ENCODE data around the gene TRMT61A. TPM values are rescaled to one million over a fixed set of nuclear protein-coding genes. Genes with fewer than 3 reads are reported as not detected.

Gene TRMT61A
- polyA plus RNA-seq, 1 of the 3 experiments (the other 2 are of a cell fraction): 15.8 TPM

- Histone ChIP-seq H2AFZ (ENCODE audit: low read depth) (no peak overlapping the region), H3K4me2 (no peak overlapping the region), H3K9me2 (no peaks in the 10 kb centered on the region), H3K9me3 (no peaks in the 10 kb centered on the region), H3K79me2 (ENCODE audit: insufficient read depth) (no peaks in the 10 kb centered on the region), H3F3A (replicated peaks; ENCODE audit: insufficient read depth) (peaks cover 9% of the 10 kb centered on the region), H3K27ac (ENCODE audit: low read depth in 2 of 2, low read length in 1 of 2) (no peak overlapping the region; a peak in 1 of 4 replicates), H3K27me3 (ENCODE audit: insufficient read depth) (peaks cover 16% of the 10 kb centered on the region), H3K4me1 (ENCODE audit: control insufficient read depth in 1 of 2, insufficient read depth in 2 of 2, low read depth in 1 of 2, low read length in 1 of 2) (peaks cover 0 to 20% of the 10 kb centered on the region in 2 experiments; a peak in 1 of 4 replicates), H4K20me1 (ENCODE audit: insufficient read depth) (no peaks in the 10 kb centered on the region), H3K4me3 (ENCODE audit: low read depth in 2 of 2, low read length in 1 of 2) (peak overlapping the region in 1 of 2 experiments; percentile 3; a peak in 1 of 4 replicates), H3K36me3 (replicated peaks in 1 of 2; ENCODE audit: control insufficient read depth in 1 of 2, insufficient read depth in 2 of 2, low read length in 1 of 2) (peaks cover 0 to 4% of the 10 kb centered on the region in 2 experiments), H3K9ac (no peak overlapping the region)
- POLR2A ChIA-PET: interaction anchor here (1.4 kb wide), 1 partner anchor 186 kb away, joined by 3 read pairs; the partner anchor contains the start of gene EIF5
- DNase-seq: peak; percentile 36
- WGBS (ENCODE audit: low lambda C conversion rate): 100% methylated on average over 1 of the region's 10 CpGs
- CTCF ChIA-PET: interaction anchor here (0.9 to 9.6 kb wide), 9 partner anchors 10 to 144 kb away, joined by 3 to 194 read pairs (median 9); partner anchors contain the start of gene TRMT61A
- TF ChIP-seq PBX3 (IDR thresholded peaks at IDR 0.05) (no peak), ELF1 (IDR thresholded peaks at IDR 0.05) (no peak), TEAD4 (IDR thresholded peaks at IDR 0.05; ENCODE audit: borderline replicate concordance, insufficient read depth) (no peak), RFX5 (IDR thresholded peaks at IDR 0.05; ENCODE audit: low read length) (no peak), SMC3 (IDR thresholded peaks at IDR 0.05; ENCODE audit: low read depth, low read length) (no peak), CHD2 (IDR thresholded peaks at IDR 0.05; ENCODE audit: low read length, partially characterized antibody) (no peak), CTCF (IDR thresholded peaks at IDR 0.05) (no peak), TCF12 (IDR thresholded peaks at IDR 0.05) (no peak), SIN3A (IDR thresholded peaks at IDR 0.05; ENCODE audit: borderline replicate concordance, low read depth, low read length) (no peak), USF1 (IDR thresholded peaks at IDR 0.05; ENCODE audit: borderline replicate concordance, low read depth) (no peak), FOXM1 (IDR thresholded peaks at IDR 0.05; ENCODE audit: low read depth) (no peak), TAF1 (IDR thresholded peaks at IDR 0.05; ENCODE audit: borderline replicate concordance, low read depth, low read length) (no peak), YY1 (IDR thresholded peaks at IDR 0.05; ENCODE audit: low read depth) (no peak), NFIC (IDR thresholded peaks at IDR 0.05; ENCODE audit: borderline replicate concordance) (no peak)
Measured at GRCh38 chr14:103520269-103520656, 8.7 kb upstream of the TRMT61A start.

Measured in SK-N-SH (cell line).